Hepatocyte (in vitro differentiated cells): ENCODE measurements around the gene CCL1. TPM values are rescaled to one million over a fixed set of nuclear protein-coding genes. Genes with fewer than 3 reads are reported as not detected.

Source experiments
- DNase-seq: peaks from one replicate; pipeline ENCODE4 v3.0.0-alpha.2; 2016; ENCODE audit warnings: low spot score
- H2AFZ ChIP-seq: fragments of 200-600 bp; sonication (generic); 2 replicates; pipeline ENCODE4 v1.6.0; 2016; ENCODE audit warnings: antibody characterized with exemption, mild to moderate bottlenecking
- H3K27ac ChIP-seq: fragments of 200-600 bp; sonication (generic); 2 replicates; pipeline ENCODE4 v1.5.1; 2016; ENCODE audit warnings: mild to moderate bottlenecking
- H3K27me3 ChIP-seq: fragments of 200-600 bp; sonication (generic); 2 replicates; pipeline ENCODE4 v1.6.1; 2016
- H3K36me3 ChIP-seq: fragments of 200-600 bp; sonication (generic); replicated peaks from 2 replicates; pipeline ENCODE4 v1.5.1; 2016; ENCODE audit warnings: low read depth; ENCODE audit not compliant: insufficient read depth
- H3K4me1 ChIP-seq: fragments of 200-600 bp; sonication (generic); 2 replicates; pipeline ENCODE4 v1.5.1; 2016; ENCODE audit warnings: mild to moderate bottlenecking, moderate library complexity; ENCODE audit not compliant: insufficient read depth
- H3K4me2 ChIP-seq: fragments of 200-600 bp; sonication (generic); 2 replicates; pipeline ENCODE4 v1.6.0; 2016
- H3K4me3 ChIP-seq: fragments of 200-600 bp; sonication (generic); 2 replicates; pipeline ENCODE4 v1.5.1; 2016; ENCODE audit warnings: mild to moderate bottlenecking
- H3K79me2 ChIP-seq: fragments of 200-600 bp; sonication (generic); 2 replicates; pipeline ENCODE4 v1.6.0; 2017; ENCODE audit warnings: mild to moderate bottlenecking
- H3K9me2 ChIP-seq: fragments of 200-600 bp; sonication (generic); replicated peaks from 2 replicates; pipeline ENCODE4 v1.6.0; 2017; ENCODE audit warnings: mild to moderate bottlenecking; ENCODE audit not compliant: insufficient read depth
- H3K9me3 ChIP-seq: fragments of 200-600 bp; sonication (generic); 2 replicates; pipeline ENCODE4 v1.5.1; 2016; ENCODE audit warnings: low read depth, mild to moderate bottlenecking
- H4K20me1 ChIP-seq: fragments of 200-600 bp; sonication (generic); 2 replicates; pipeline ENCODE4 v1.6.0; 2016; ENCODE audit warnings: mild to moderate bottlenecking; ENCODE audit not compliant: insufficient read depth, poor library complexity, severe bottlenecking
- CTCF ChIP-seq: fragments of 200-600 bp; sonication (generic); IDR thresholded peaks from 2 replicates; pipeline ENCODE4 v1.5.1; 2016; ENCODE audit warnings: antibody characterized with exemption, mild to moderate bottlenecking; ENCODE audit not compliant: poor library complexity
- EZH2 ChIP-seq: fragments of 200-600 bp; sonication (generic); IDR thresholded peaks from 2 replicates; pipeline ENCODE4 v1.6.1; 2016; ENCODE audit warnings: antibody characterized with exemption, mild to moderate bottlenecking, borderline replicate concordance
- EZH2phosphoT487 ChIP-seq: fragments of 200-600 bp; sonication (generic); IDR thresholded peaks from one replicate; pipeline ENCODE4 v1.6.1; 2018; ENCODE audit warnings: antibody characterized with exemption, mild to moderate bottlenecking, low read depth, moderate library complexity; ENCODE audit not compliant: unreplicated experiment, severe bottlenecking
- WGBS: methylation state at CpG from one replicate; pipeline ENCODE4 v1.1.6; 2016; ENCODE audit warnings: low lambda C conversion rate; ENCODE audit errors: missing lambda C conversion rate; 5-methylcytosine and 5-hydroxymethylcytosine counted together
- polyA plus RNA-seq: library from polyadenylated mRNA; unstranded; fragments of >200 nt; fragmentation: Nextera tagmentation; extraction: Ambion mirVana; gene quantifications from 2 replicates; pipeline ENCODE4 v1.2.1, GENCODE V29; 2016
- total RNA-seq: library from RNA; depleted of rRNA; stranded (reverse); fragments of >200 nt; gene quantifications from 2 replicates; pipeline ENCODE4 v1.2.3, GENCODE V29; 2014

CCL1 gene
- total and polyA plus RNA-seq, 2 experiments from 2014 or later = not detected

GRCh38 chr17:34390649-34391048, 27.6 kb upstream of the CCL1 start:
- Histone ChIP-seq H3K36me3 (no peaks in the 10 kb centered on the region), H3K4me2 (no peak overlapping the region), H3K4me1 (no peaks in the 10 kb centered on the region), H3K4me3 (no peak overlapping the region), H3K9me3 (no peaks in the 10 kb centered on the region), H3K79me2 (no peaks in the 10 kb centered on the region), H2AFZ (no peak overlapping the region), H4K20me1 (no peaks in the 10 kb centered on the region), H3K27ac (no peak overlapping the region), H3K9me2 (no peaks in the 10 kb centered on the region), H3K27me3 (peaks cover under 1% of the 10 kb centered on the region)
- TF ChIP-seq EZH2 (no peak), EZH2phosphoT487 (no peak), CTCF (no peak)
- DNase-seq = no peak
- 97% methylated on average over 4 of the region's 4 CpGs for WGBS

GRCh38 chr17:34389126-34389750, 26.2 kb upstream of the CCL1 start:
- Histone ChIP-seq H3K4me2 (no peak overlapping the region), H2AFZ (no peak overlapping the region), H3K79me2 (no peaks in the 10 kb centered on the region), H3K4me1 (no peaks in the 10 kb centered on the region), H4K20me1 (no peaks in the 10 kb centered on the region), H3K9me3 (no peaks in the 10 kb centered on the region), H3K4me3 (no peak overlapping the region), H3K27ac (no peak overlapping the region), H3K9me2 (no peaks in the 10 kb centered on the region), H3K36me3 (no peaks in the 10 kb centered on the region), H3K27me3 (peaks cover 4% of the 10 kb centered on the region)
- 81% methylated on average over 6 of the region's 6 CpGs for WGBS
- TF ChIP-seq EZH2phosphoT487 (no peak), CTCF (no peak), EZH2 (no peak)
- no peak for DNase-seq

GRCh38 chr17:34387566-34387965, 24.5 kb upstream of the CCL1 start:
- no peak overlapping the region for H3K4me3 ChIP-seq
- no peaks in the 10 kb centered on the region for H3K79me2 ChIP-seq
- TF ChIP-seq EZH2 (no peak), CTCF (no peak), EZH2phosphoT487 (no peak)
- no peak overlapping the region for H2AFZ ChIP-seq
- WGBS = 68% methylated on average over 5 of the region's 5 CpGs
- H3K4me1 ChIP-seq = no peaks in the 10 kb centered on the region
- no peaks in the 10 kb centered on the region for H3K9me2 ChIP-seq
- H3K4me2 ChIP-seq = no peak overlapping the region
- H3K27me3 ChIP-seq = peaks cover 13% of the 10 kb centered on the region
- no peaks in the 10 kb centered on the region for H4K20me1 ChIP-seq
- H3K36me3 ChIP-seq = no peaks in the 10 kb centered on the region
- H3K9me3 ChIP-seq = no peaks in the 10 kb centered on the region
- no peak for DNase-seq
- H3K27ac ChIP-seq = no peak overlapping the region
